Measurements from ENCODE around the gene CDH23. TPM values are rescaled to one million over a fixed set of nuclear protein-coding genes. Genes with fewer than 3 reads are reported as not detected.

Gene CDH23
- total and polyA plus RNA-seq, 2 of the 8 experiments (the other 6 are each of a cell fraction or from before 2014, with no cell fraction given): 1.9 to 4.9 TPM

DNA sequence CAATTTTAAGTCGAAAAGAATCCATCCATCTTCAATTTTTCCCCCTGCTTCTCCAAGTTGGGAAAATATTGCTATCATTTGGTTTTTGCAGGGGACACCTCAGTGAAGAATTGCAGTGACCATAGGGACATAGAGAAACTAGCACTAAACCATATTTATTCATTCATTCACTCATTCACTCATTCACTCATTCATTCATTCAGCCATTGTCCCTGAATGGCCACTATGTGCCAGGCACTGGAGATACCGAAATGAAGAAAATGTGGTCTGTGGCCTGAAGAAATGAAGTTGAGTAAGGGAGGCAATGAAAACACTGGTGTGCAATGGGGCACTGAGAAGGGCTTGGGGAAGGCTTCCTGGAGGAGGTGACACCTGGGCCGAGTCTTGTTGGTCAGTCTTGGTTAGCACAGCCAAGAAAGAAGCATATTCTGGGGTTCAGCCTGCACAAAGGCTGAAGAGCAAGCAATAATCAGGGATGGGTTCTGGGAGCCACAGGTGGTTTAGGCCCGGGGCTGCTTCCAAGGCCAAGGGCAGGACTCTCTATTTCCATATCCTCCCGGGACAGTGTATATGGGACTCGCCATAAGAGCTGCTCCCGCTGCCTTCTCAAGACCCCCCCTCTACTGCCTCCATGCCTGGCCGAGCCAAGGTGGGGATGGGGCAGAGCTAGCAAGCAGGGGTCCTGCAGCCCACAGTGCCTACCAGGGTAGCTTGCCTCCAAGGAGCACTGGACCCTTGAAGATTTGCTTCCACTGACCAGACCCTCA, 348.4 kb downstream of the CDH23 start:
- no peak overlapping the region for H4K91ac ChIP-seq (replicated peaks; ENCODE audit: insufficient read length, low read length)
- no peak overlapping the region for H2BK5ac ChIP-seq (ENCODE audit: low read depth, low read length)
- H4K20me1 ChIP-seq (replicated peaks in 1 of 2; ENCODE audit: control insufficient read depth in 1 of 2, insufficient read depth in 2 of 2, low read length in 2 of 2): no peaks in the 10 kb centered on the region
- H3K79me1 ChIP-seq (ENCODE audit: low read depth, low read length): no peaks in the 10 kb centered on the region
- no peak overlapping the region for H3K56ac ChIP-seq (replicated peaks; ENCODE audit: insufficient read length, low read depth, low read length)
- ChIA-PET CTCF (ENCODE audit: partially characterized antibody) (interaction anchor here (0.9 to 4.1 kb wide), 8 partner anchors 13 to 429 kb away, joined by 3 to 23 read pairs (median 8); partner anchors contain the start of gene VSIR), POLR2A (ENCODE audit: partially characterized antibody) (no interaction called here)
- H3K27ac ChIP-seq (ENCODE audit: low read depth, low read length): no peak overlapping the region
- no peak overlapping the region for H2BK12ac ChIP-seq (ENCODE audit: low read depth, low read length)
- 77% methylated on average over 8 of the region's 8 CpGs; no CpG with 5 or more reads in 1 of the 2 experiments for WGBS, 2 experiments (ENCODE audit: extremely low coverage in 1 of 2, insufficient coverage in 1 of 2, insufficient read length in 1 of 2, insufficient replicate concordance in 2 of 2, low coverage in 1 of 2, low lambda C conversion rate in 2 of 2, missing lambda C conversion rate in 1 of 2)
- H4K5ac ChIP-seq (ENCODE audit: insufficient read length, low read depth, low read length): no peak overlapping the region
- TF ChIP-seq TAF7 (optimal IDR thresholded peaks at IDR 0.05; ENCODE audit: borderline replicate concordance, low read depth, low read length): no peak
- TF ChIP-seq NANOG (IDR thresholded peaks at IDR 0.05; ENCODE audit: insufficient read depth, low read depth, low read length, poor library complexity, severe bottlenecking): no peak
- TF ChIP-seq FOSL1 (IDR thresholded peaks at IDR 0.05; ENCODE audit: insufficient read depth, low read depth, low read length): no peak
- FAIRE-seq (no peak), DNase-seq (ENCODE audit: low read depth in 1 of 2, low spot score in 2 of 2) (no peak)
- peaks cover 1 to 8% (median 4%) of the 10 kb centered on the region in 4 experiments; a peak in 4 of 7 replicates for H3K4me1 ChIP-seq (replicated peaks in 1 of 4; ENCODE audit: control insufficient read depth in 3 of 4, insufficient read depth in 4 of 4, low read length in 3 of 4)
- H2AK5ac ChIP-seq (ENCODE audit: low read depth, low read length): no peak overlapping the region
- H3K9ac ChIP-seq (replicated peaks in 1 of 4; ENCODE audit: extremely low read depth in 1 of 4, low read depth in 3 of 4, low read length in 3 of 4): no peak overlapping the region
- H2BK20ac ChIP-seq (ENCODE audit: low read length): no peak overlapping the region; the same call in 1 of the 2 replicates
- H3K4me3 ChIP-seq (ENCODE audit: extremely low read depth in 1 of 4, insufficient read depth in 2 of 4, low read depth in 3 of 4, low read length in 4 of 4): no peak overlapping the region
- 0 out of 7 replicates have a peak, but pooled peaks cover 0 to 2% (median 0%) of the 10 kb centered on the region in 4 experiments for H3K27me3 ChIP-seq (replicated peaks in 1 of 4; ENCODE audit: control insufficient read depth in 3 of 4, extremely low read depth in 1 of 4, insufficient read depth in 3 of 4, low read length in 3 of 4)
- no peak overlapping the region for H3K23ac ChIP-seq (ENCODE audit: insufficient read length)
- H4K8ac ChIP-seq (ENCODE audit: extremely low read depth, insufficient read depth, low read length): no peak overlapping the region
- no peak overlapping the region for H3K18ac ChIP-seq (ENCODE audit: extremely low read depth, low read length)
- no peak overlapping the region for H2BK120ac ChIP-seq (replicated peaks; ENCODE audit: low read depth, low read length)
- H3K4me2 ChIP-seq (ENCODE audit: insufficient read depth in 1 of 2, low read depth in 2 of 2, low read length in 2 of 2): no peak overlapping the region
- no peak overlapping the region for H2BK15ac ChIP-seq (ENCODE audit: low read length)
- no peaks in the 10 kb centered on the region for H3K9me3 ChIP-seq (ENCODE audit: insufficient read depth in 2 of 2, low read depth in 1 of 2, low read length in 1 of 2)
- H3K36me3 ChIP-seq (ENCODE audit: control insufficient read depth in 2 of 4, insufficient read depth in 4 of 4, low read length in 3 of 4): no peaks in the 10 kb centered on the region
- no peaks in the 10 kb centered on the region for H3K23me2 ChIP-seq (ENCODE audit: low read depth, low read length)
- no peak overlapping the region for H3K4ac ChIP-seq (replicated peaks; ENCODE audit: insufficient read length, low read depth, low read length)
- H3K14ac ChIP-seq (ENCODE audit: insufficient read length): no peak overlapping the region
- no peaks in the 10 kb centered on the region for H3K79me2 ChIP-seq (ENCODE audit: control insufficient read depth in 1 of 2, insufficient read depth in 2 of 2, low read length in 2 of 2)
- no peak overlapping the region for H2AFZ ChIP-seq (ENCODE audit: low read length)
